GM12878 (cell line): ENCODE results near the gene ENTPD5. TPM values are rescaled to one million over a fixed set of nuclear protein-coding genes. Genes with fewer than 3 reads are reported as not detected.

Experiments
- ATAC-seq: fragments of 200-7000 bp; cut with Tn5 transposase; 3 replicates; pipeline ENCODE4 v1.9.1; 2020; ENCODE audit warnings: mild to moderate bottlenecking, moderate library complexity
- BruUV-seq: library from RNA; stranded (reverse); fragments of 400-500 nt; replicated peaks from 2 replicates; lab custom pipeline; 2021; lab: Mats Ljungman, UMichigan
- CTCF ChIA-PET: fragments of 300-600 bp; sonication (Branson Sonifier 250); formaldehyde crosslinking; extraction: SDS; loops from one replicate; lab custom pipeline; 2021; ENCODE audit warnings: inconsistent platforms; lab: Yijun Ruan, JAX
- POLR2A ChIA-PET: fragments of 350-600 bp; formaldehyde crosslinking; extraction: SDS; loops from one replicate; lab custom pipeline; 2021; ENCODE audit warnings: inconsistent platforms; lab: Charles Lee
- RAD21 ChIA-PET: fragments of 300-600 bp; sonication (Branson Sonifier 250); formaldehyde crosslinking; loops from one replicate; lab custom pipeline; 2023; ENCODE audit warnings: antibody characterized with exemption; ENCODE audit not compliant: unreplicated experiment; lab: Charles Lee
- SMC1A ChIA-PET: fragments of 300-600 bp; sonication (Branson Sonifier 250); formaldehyde crosslinking; loops from one replicate; lab custom pipeline; 2023; ENCODE audit not compliant: unreplicated experiment, uncharacterized antibody; lab: Charles Lee
- DNase-seq: peaks from one replicate; pipeline ENCODE4 v3.0.0-alpha.2; 2011; ENCODE audit warnings: low read depth, low spot score
- FAIRE-seq: peaks from 3 replicates; lab custom pipeline; 2011; peaks lifted over from hg19 to GRCh38; lab: Jason Lieb, UNC
- H2AFZ ChIP-seq: 2 replicates; pipeline ENCODE4 v1.6.0; 2011; ENCODE audit warnings: low read depth, low read length, control low read depth; ENCODE audit not compliant: control insufficient read depth
- H3K27ac ChIP-seq: 2 replicates; pipeline ENCODE4 v1.5.1; 2011; ENCODE audit warnings: control low read depth; ENCODE audit not compliant: control insufficient read depth, insufficient read depth
- H3K27me3 ChIP-seq, 2 experiments: replicated peaks in 1 of 2; 2 replicates each; pipeline versions ENCODE4 v1.6.0 to v1.6.1; 2011; ENCODE audit warnings: low read length in 1 of 2; ENCODE audit not compliant: control insufficient read depth in 2 of 2, insufficient read depth in 2 of 2
- H3K36me3 ChIP-seq, 2 experiments: 2 replicates each; pipeline ENCODE4 v1.5.1; 2011; ENCODE audit warnings: low read length in 1 of 2; ENCODE audit not compliant: control insufficient read depth in 2 of 2, insufficient read depth in 2 of 2
- H3K4me1 ChIP-seq: 2 replicates; pipeline ENCODE4 v1.6.1; 2011; ENCODE audit warnings: mild to moderate bottlenecking, low read length, moderate library complexity, mixed read lengths; ENCODE audit not compliant: control insufficient read depth, insufficient read depth
- H3K4me2 ChIP-seq: 2 replicates; pipeline ENCODE4 v1.6.0; 2011; ENCODE audit warnings: control low read depth; ENCODE audit not compliant: control insufficient read depth, insufficient read depth
- H3K4me3 ChIP-seq: fragments of 200-600 bp; sonication (generic); 2 replicates; pipeline ENCODE4 v1.5.1; 2016
- H3K79me2 ChIP-seq: 2 replicates; pipeline ENCODE4 v1.6.0; 2011; ENCODE audit warnings: low read length; ENCODE audit not compliant: control insufficient read depth, insufficient read depth
- H3K9ac ChIP-seq: 2 replicates; pipeline ENCODE4 v1.8.0; 2011; ENCODE audit warnings: low read length, control low read depth, mixed read lengths; ENCODE audit not compliant: control insufficient read depth, insufficient read depth
- H3K9me3 ChIP-seq: replicated peaks from 3 replicates; pipeline ENCODE4 v1.5.1; 2011; ENCODE audit warnings: mild to moderate bottlenecking, low read length; ENCODE audit not compliant: control insufficient read depth, insufficient read depth
- H4K20me1 ChIP-seq: 2 replicates; pipeline ENCODE4 v1.6.0; 2011; ENCODE audit not compliant: control insufficient read depth, insufficient read depth
- FOS ChIP-seq: IDR thresholded peaks from 3 replicates; pipeline ENCODE4 v1.6.1; 2011; ENCODE audit warnings: borderline replicate concordance; ENCODE audit not compliant: insufficient read length; ENCODE audit errors: extremely low read depth
- IKZF1 ChIP-seq: fragments of 450-650 bp; conservative IDR thresholded peaks from 2 replicates; pipeline ENCODE4 v1.6.1; 2017; ENCODE audit warnings: antibody characterized with exemption, mild to moderate bottlenecking
- KLF5 ChIP-seq: fragments of 450-650 bp; IDR thresholded peaks from 2 replicates; pipeline ENCODE4 v1.6.1; 2014; ENCODE audit warnings: mild to moderate bottlenecking; ENCODE audit not compliant: partially characterized antibody
- MYC ChIP-seq: IDR thresholded peaks from 2 replicates; pipeline ENCODE4 v1.6.1; 2011; ENCODE audit warnings: mild to moderate bottlenecking, low read length, moderate library complexity, inconsistent platforms; ENCODE audit not compliant: insufficient read depth, insufficient replicate concordance, insufficient read length, severe bottlenecking
- NR2C2 ChIP-seq: IDR thresholded peaks from 2 replicates; pipeline ENCODE4 v1.6.1; 2011; ENCODE audit warnings: borderline replicate concordance, low read depth; ENCODE audit not compliant: control insufficient read depth, insufficient read length
- PRDM15 ChIP-seq: fragments of 450-650 bp; formaldehyde crosslinking; IDR thresholded peaks from 2 replicates; pipeline ENCODE4 v1.4.0; 2020; ENCODE audit warnings: mild to moderate bottlenecking, moderate library complexity
- STAT1 ChIP-seq: fragments of 450-650 bp; conservative IDR thresholded peaks from 2 replicates; pipeline ENCODE4 v1.6.1; 2014; ENCODE audit warnings: antibody characterized with exemption, mild to moderate bottlenecking
- WGBS: methylation state at CpG from one replicate; pipeline ENCODE4 v1.1.6; 2016; ENCODE audit warnings: low lambda C conversion rate; ENCODE audit not compliant: insufficient replicate concordance, insufficient coverage; ENCODE audit errors: missing lambda C conversion rate; 5-methylcytosine and 5-hydroxymethylcytosine counted together
- in situ Hi-C: fragments of 300-500 bp; cut with MboI; formaldehyde crosslinking; loops from 9 replicates; pipeline ENCODE4 v1.14.3; 2018; ENCODE audit warnings: mixed read lengths
- intact Hi-C: fragments of 100-400 bp; cut with micrococcal nuclease; formaldehyde crosslinking; loops from one replicate; pipeline ENCODE4 v1.14.2; 2022; ENCODE audit not compliant: unreplicated experiment
- polyA plus RNA-seq, 11 experiments: library from polyadenylated mRNA; depleted of rRNA in 4 of 11; unstranded in 6 of 11; stranded (reverse) in 5 of 11; fragments of >200 nt; fragmentation: Nextera tagmentation in 4 of 11; fragmentation: Illumina TruSeq in 1 of 11; extraction: Ambion mirVana in 4 of 11; extraction: Trizol in 1 of 11; gene quantifications; 1 replicate in 1 of 11; 2 replicates in 10 of 11; pipeline versions ENCODE4 v1.2.1 to v1.2.3, GENCODE V29; 2011 to 2016; ENCODE audit warnings: inconsistent platforms in 2 of 11, missing spikeins in 2 of 11, low read depth in 1 of 11
- total RNA-seq, 4 experiments: library from RNA; depleted of rRNA in 3 of 4; stranded (reverse); fragments of >200 nt in 3 of 4; fragmentation: Illumina TruSeq in 1 of 4; extraction: Trizol in 1 of 4; gene quantifications; 2 replicates each; pipeline versions ENCODE4 v1.2.1 to v1.2.3, GENCODE V29; 2013 to 2021

ENTPD5 gene
- total and polyA plus RNA-seq, 10 of the 15 experiments (the other 5 are each of a cell fraction or from before 2014, with no cell fraction given): 2.4 to 9.9 (median 7.6) TPM

DNA sequence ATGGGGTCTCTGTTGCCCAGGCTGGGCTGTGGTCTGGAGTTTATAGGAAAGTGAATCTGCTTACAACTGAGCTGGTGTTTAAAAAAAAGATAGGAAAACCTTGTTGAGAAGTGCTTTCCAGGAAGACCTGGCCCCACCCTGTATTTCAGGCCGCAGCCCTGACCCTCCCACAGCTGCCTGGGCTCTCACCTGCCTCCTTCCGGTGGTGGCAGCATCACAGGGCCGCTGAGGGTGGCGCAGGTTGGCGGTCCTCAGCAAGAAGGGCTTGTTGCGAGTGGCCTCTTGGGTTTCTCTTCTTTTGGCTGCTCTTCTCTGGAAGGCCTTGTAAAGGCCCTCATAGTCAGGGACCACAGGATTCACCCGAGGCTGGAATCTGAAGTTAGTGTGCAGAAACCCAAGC is 76.9 kb downstream of the ENTPD5 start:
- Histone ChIP-seq H3K79me2 (no peaks in the 10 kb centered on the region), H3K4me1 (peaks cover 9% of the 10 kb centered on the region), H3K27me3 (no peaks in the 10 kb centered on the region), H3K9me3 (no peaks in the 10 kb centered on the region), H3K4me3 (no peak overlapping the region), H3K27ac (no peak overlapping the region), H2AFZ (no peak overlapping the region), H3K9ac (no peak overlapping the region), H3K36me3 (no peaks in the 10 kb centered on the region; a peak in 1 of 4 replicates), H3K4me2 (no peak overlapping the region), H4K20me1 (no peaks in the 10 kb centered on the region)
- FAIRE-seq: no peak
- no peak for ATAC-seq
- ChIA-PET CTCF (no interaction called here), RAD21 (no interaction called here), SMC1A (interaction anchor here (1.1 to 1.6 kb wide), 2 partner anchors 10 to 25 kb away, joined by 3 read pairs; no protein-coding TSS in a partner anchor), POLR2A (interaction anchor here (0.6 kb wide), 1 partner anchor 480 kb away, joined by 3 read pairs; no protein-coding TSS in a partner anchor)
- in situ Hi-C loops: no loop called here
- WGBS: 72% methylated on average over 7 of the region's 7 CpGs
- intact Hi-C loops: no loop called here
- no TSS peak for BruUV-seq
- DNase-seq: no peak
- no peak for TF ChIP-seq NR2C2
- TF ChIP-seq PRDM15 (CRISPR knock-in tag): no peak
- TF ChIP-seq KLF5: no peak
- TF ChIP-seq IKZF1: no peak
- TF ChIP-seq FOS: no peak
- TF ChIP-seq STAT1: no peak
- no peak for TF ChIP-seq MYC
- TF ChIP-seq, all 136 proteins: peak for 0
